HFF-Myc (cell line): ENCODE results near the gene HMGN3.

Experiments
- DNase-seq: peaks from one replicate; pipeline ENCODE4 v3.0.0-alpha.2; 2011; ENCODE audit warnings: low read depth; ENCODE audit errors: extremely low read depth
- H3K4me3 ChIP-seq: replicated peaks from 2 replicates; pipeline ENCODE4 v1.5.1; 2011; ENCODE audit warnings: low read depth, mild to moderate bottlenecking, control low read depth, low read length
- CTCF ChIP-seq: IDR thresholded peaks from 2 replicates; pipeline ENCODE4 v1.5.1; 2012; ENCODE audit warnings: mild to moderate bottlenecking, low read depth, low read length, control low read depth; ENCODE audit errors: missing control alignments

Gene HMGN3

DNA sequence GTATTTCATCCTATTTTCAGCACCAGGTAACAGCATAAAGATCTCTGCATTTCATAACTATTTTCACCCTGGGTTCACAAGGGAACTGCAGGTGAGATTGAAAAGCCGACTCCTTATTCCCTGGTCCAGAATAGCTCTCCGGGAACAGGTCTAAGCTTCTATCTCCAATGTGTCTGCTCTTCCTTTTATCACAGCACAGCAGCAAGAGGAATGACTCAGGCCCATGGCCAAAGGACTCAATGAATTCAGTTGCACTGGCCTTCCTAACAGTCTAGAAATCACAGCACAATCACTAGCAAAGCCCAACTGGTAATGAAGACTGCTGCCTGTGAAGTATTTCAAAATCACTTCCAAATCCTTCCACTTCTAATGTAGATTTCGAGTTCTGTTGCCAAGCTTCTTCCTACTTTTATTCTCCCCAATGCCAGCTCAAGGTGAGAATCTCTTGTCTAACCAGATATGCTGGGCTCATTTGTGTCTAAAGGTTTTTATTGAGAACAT is 30.7 kb downstream of the HMGN3 start:
- DNase-seq: no peak
- TF ChIP-seq CTCF: no peak
- H3K4me3 ChIP-seq: no peak overlapping the region

GRCh38 chr6:79202556-79202955 is 31.9 kb downstream of the HMGN3 start:
- no peak for DNase-seq
- no peak overlapping the region for H3K4me3 ChIP-seq
- no peak for TF ChIP-seq CTCF

- no peak overlapping the region for H3K4me3 ChIP-seq
- TF ChIP-seq CTCF: no peak
- DNase-seq: no peak
Observed at GRCh38 chr6:79201983-79202382, 32.5 kb downstream of the HMGN3 start.

GRCh38 chr6:79201143-79201542 is 33.3 kb downstream of the HMGN3 start:
- TF ChIP-seq CTCF: no peak
- no peak for DNase-seq
- no peak overlapping the region for H3K4me3 ChIP-seq

DNA sequence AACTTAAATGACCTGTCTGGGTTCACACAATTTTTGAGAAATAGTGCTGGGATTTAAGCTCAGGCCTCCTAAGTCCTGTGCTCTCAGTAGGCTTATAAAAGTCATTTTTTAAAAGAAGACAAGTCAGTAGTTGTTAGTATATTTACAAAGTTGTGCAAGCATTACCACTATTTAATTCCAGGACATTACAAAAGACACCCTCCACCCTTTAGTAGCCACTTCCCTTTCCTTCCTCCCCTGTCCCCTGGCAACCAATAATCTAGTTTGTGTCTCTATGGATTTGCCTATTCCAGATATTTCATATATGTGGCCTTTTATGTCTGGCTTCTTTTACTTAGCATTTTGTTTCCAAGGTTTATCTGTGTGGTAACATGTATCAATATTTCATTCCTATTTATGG is 37.6 kb downstream of the HMGN3 start:
- DNase-seq: no peak
- TF ChIP-seq CTCF: no peak
- H3K4me3 ChIP-seq: no peak overlapping the region

GRCh38 chr6:79193971-79194370 is 40.5 kb downstream of the HMGN3 start:
- DNase-seq: peak; percentile 16
- TF ChIP-seq CTCF: no peak
- H3K4me3 ChIP-seq: no peak overlapping the region

GRCh38 chr6:79189760-79190350 is 44.6 kb downstream of the HMGN3 start:
- H3K4me3 ChIP-seq: no peak overlapping the region
- TF ChIP-seq CTCF: no peak
- DNase-seq: no peak
